HG03442 (cell line): ENCODE results near the gene KRTAP10-2.

ENCODE experiments used
- ATAC-seq: cut with Tn5 transposase; IDR thresholded peaks from one replicate; pipeline ENCODE4 v1.9.1; 2021; ENCODE audit warnings: mild to moderate bottlenecking, moderate library complexity; ENCODE audit not compliant: unreplicated experiment

The KRTAP10-2 gene

DNA sequence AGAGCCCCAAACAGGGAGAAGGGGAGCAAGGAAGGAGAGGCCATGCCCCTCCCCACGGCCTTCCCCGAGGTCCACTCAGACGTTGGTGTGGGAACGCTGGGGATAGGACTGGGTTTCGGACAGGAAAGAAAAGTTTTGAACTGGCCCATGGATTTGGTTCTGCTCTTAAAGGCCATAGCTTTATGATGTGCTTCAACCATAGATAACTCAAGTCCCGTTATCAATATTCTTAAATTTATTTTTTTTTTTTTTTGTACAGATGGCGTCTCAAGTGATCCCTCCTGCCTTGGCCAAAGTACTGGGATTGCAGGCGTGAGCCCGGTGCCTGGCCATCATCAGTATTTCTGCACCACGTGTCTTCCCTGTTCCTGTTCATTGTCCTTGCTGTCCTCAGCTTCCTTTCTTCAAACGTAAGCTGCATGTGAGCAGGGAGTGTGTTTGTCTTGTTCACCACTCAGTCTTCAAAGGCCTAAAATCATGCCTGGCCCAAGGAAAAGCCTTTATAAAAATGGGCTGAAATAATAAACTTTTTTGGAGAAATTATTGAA lies 10.5 kb downstream of the KRTAP10-2 start:
- no peak for ATAC-seq

DNA sequence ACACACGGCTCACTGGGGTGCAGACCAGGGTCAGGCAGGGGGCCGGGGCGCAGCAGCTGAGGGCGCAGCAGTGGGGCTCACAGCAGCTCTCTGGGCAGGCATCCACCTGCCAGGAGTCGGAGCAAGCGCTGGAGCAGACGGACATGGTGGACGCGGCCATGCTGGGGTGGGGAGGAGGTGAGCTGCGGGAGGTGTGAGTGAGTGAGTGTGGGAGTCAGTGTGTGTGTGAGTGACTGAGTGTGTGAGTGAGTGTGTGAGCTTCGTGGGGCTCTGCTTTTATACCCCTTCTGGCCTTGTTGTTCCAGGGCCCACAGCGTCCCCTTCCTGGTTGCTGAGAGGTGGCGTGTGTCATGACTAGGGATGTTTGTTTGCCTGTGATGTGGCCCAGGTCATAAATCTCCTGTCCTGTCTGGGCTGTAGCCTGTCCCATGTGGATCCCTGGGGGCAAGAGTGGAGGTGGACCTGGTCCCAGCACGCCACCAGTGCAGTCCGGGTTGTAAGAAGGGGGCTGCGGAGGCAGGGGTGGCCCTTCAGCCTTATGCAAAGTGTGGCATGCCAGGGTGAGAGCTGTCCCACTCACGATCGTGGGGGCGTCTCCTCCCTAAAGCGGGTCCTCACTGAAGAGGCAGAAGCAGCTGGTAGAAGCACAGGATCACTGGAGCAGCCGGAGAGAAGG lies 11.2 kb downstream of the KRTAP10-2 start, which contains the start of gene KRTAP10-1:
Gene KRTAP10-1, minus strand, starts transcription at position 205 of the 676 bp plus-strand sequence. Its CDS starts 45 bp downstream, at position 160.
- ATAC-seq, result no peak

DNA sequence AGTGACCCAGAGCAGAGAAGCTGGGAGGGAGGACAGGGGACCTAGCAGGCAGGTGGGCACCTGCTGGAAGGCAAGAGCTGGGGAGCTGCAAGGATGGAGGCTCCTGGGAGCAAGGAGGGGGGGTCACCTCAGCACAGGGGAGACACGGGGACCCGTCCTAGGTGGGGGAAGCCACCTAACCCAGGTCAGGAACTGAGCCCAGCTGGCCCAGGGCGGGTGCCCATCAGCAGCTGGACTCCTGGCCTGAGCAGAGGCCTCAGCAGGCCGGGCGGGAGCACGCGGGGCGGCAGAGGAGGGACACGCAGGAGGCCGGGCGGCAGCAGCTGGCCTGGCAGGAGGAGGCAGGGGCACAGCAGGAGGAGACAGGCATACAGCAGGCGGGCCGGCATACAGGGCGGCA lies 12.3 kb downstream of the KRTAP10-2 start:
- no peak for ATAC-seq

DNA sequence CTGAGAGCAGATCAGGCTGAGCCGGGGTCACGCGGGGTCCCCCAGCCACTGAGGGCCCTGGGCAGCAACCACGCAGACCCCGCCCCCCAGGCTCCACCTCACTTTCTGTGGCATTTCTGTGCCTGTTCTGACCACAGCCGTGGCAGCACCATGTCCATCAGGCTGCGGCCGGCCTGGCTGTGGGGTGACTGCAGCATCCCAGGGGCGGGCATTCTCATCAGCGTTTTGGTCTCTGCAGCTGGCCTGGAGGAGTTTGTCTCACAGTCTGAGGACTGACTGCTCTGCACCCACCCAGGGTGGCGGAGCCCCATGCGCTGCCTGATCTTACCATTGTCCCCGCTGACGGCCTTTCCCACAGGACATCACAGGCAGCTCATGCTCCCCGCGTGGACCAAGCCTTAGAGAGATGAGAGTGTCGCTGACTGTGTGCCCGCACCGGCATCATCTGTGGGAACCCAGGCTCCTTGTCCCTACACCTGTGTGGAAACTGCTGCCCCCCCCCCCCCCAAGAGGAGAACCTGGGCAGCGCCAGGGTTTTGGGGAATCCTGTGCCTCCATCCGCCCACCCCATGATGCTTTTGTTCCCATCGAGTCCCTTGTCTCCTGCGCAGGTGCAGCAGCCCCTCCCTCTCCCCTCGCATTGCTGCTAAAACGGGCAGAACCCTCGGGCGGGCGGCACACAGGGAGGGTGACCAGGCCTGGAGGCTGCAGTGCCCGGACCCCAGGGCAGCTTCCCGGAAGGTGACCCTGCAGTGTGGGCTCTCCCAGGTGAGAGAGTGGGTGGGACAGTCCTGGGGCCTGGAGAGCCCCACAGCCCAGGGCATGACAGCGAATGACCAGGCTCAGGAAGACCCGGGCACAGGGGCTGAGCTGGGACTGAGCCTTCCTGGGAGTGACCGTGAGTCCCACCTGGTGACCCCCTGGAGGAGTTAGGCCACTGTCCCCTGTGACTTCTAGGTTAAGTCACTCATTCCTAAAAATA lies 13.1 kb downstream of the KRTAP10-2 start:
- no peak for ATAC-seq

DNA sequence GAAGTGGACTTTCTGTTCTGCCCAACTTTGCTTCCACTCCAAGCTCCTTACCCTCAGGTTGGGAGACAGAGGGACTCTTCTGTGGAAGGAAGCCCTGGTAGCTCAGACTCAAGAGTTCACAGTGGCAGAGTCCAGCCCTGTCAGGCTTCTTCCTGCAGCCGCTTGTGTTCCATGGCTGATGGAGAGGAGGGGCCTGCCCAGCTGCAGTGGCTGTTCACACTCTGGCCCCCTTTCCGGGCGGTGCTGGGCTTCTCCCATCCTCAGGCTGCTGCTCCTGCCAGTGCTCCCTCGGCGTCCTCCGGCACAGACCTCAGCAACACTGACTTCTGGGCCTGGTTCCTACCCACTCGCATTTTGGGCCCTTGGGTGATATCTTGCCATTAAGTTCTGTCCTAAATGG lies 15.3 kb downstream of the KRTAP10-2 start:
- ATAC-seq, result no peak

DNA sequence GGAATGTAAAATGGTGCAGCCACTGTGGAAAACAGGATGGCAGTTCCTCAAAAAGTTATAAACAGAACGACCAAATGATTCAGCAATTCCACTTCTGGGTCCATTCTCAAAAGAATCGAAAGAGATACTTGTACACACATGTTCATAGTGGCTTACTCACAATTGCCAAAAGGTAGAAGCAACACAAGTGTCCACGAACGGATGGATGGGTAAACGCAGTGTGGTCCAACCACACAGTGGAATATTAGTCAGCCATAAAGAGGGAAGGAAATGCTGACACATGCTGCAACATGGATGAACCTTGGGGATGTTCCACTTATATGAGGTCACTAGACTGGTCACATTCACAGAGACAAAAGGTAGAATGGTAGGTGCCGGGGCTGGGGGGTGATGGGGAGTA lies 16.6 kb downstream of the KRTAP10-2 start:
- no peak for ATAC-seq

DNA sequence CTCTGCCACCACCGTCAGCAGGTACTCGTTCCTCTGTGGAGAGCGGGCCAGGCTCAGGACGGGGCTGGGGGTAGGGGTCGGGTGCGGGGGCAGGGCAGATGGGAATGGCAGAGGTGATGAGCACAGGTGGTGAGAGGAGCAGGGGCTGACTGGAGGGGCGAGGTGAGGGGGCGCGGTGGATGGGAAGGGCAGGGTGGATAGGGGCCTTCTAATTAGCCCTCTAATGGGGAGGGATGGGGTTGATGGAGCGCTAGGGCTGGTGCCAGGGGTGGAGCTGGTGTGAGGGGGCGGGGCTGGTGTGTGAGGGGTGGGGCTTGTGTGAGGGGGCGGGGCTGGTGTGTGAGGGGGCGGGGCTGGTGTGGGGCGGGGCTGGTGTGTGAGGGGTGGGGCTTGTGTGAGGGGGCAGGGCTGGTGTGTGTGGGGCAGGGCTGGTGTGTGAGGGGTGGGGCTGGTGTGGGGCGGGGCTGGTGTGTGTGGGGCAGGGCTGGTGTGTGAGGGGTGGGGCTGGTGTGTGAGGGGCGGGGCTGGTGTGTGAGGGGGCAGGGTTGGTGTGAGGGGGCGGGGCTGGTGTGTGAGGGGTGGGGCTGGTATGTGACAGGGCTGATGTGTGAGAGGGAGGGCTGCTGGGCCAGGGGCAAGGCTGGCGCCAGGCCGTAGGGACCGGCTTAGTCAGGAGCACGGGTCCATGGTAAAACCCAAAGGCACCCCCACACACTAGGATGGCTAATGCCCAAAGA lies 17.2 kb downstream of the KRTAP10-2 start:
- no peak for ATAC-seq

DNA sequence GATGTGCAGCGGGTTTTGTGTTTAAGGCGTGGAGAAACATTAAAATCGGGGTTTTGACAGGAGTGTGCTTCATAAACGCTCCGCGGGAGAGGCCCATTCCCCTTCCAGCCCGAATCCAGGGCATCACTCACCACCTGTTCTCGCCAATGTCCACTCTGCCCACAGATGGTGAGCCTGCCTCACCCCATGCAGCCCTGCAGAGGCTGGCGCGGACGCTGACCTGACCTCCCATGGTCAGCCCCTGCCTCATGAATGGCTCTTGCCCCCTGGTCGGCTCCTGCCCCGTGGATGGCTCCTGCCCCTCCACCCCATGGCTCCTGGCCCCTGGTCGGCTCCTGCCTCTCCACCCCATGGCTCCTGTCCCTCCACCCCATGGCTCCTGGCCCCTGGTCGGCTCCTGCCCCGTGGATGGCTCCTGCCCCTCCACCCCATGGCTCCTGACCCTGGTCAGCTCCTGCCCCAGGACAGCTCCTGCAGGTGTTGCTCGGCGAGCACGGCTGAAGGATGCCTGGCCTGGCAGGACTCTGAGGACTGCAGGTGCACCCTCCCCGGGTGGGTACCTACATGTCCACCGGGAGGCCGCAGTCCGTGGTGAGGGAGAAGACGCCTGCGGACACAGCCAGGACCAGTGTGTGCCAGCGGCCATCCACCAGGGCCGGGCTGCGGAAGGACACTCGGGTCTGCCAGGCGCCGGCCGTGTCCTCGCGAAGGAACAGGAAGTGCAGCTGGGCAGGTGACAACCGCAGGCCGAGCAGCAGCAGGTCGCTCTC lies 18.0 kb downstream of the KRTAP10-2 start:
- ATAC-seq, result no peak

DNA sequence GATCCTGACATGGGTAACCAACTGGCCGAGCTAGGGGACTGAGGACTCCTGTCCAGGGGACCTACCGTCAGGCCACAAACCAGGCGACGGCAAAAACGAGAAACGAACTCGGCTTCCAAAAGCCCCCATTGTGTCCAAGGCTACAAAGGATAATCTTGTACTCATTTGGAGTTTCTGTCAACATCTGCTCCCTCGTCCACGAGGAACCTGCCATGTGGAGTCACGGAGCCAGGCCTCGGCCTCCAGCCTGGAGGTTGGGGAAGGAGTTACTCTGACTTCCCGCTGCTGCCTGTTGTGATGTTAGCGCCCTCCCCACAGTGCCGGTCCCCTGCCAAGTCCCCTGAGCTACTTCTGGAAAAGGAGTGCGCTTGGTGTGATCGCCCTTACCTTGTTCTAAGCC lies 18.6 kb downstream of the KRTAP10-2 start:
- no peak for ATAC-seq

DNA sequence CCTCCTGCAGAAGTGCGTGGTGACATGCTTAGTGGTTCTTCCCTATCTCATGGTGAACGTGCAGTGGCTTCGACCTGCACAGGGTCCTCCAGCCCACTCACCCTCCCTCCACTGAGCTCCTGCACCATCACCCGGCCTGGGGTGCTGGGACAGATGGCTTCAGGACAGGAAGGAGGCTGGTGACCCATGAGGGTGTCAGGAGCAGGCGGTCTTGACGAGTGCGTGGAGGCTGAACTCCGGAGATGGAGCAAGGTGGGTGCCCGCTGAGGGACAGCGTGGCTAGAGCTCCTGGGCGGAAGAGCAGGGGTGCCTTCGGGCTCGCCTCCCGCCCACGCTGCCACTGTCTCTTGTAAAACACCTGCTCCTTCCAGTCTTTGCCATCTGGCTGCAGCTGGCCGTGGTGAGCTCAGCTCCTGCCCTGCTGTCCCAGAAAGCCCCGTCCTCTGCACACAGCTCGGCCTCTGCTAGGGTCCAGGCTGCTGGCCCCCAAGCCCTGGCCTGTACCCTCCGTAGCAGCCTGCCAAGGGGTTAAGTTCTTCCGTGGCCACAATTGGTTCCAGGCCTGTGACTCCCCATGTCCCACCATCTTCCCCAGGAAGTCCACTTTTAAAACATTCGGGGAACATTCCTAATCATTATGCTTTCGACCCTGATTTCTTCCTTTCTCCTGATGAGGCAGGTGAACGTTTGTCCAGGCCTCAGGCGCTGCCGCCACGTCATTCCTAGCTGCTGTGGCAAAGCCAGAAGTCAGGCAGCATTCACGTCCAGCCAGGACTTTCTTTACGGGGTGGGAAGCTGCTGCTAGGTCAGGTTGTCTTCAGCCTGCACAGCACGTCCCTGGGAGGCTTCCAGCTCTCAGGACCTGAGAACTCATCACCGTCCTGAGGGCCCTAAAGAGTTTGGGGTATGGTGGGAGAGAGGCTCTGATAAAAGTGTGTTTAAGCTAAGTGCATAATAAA lies 19.4 kb downstream of the KRTAP10-2 start:
- no peak for ATAC-seq

DNA sequence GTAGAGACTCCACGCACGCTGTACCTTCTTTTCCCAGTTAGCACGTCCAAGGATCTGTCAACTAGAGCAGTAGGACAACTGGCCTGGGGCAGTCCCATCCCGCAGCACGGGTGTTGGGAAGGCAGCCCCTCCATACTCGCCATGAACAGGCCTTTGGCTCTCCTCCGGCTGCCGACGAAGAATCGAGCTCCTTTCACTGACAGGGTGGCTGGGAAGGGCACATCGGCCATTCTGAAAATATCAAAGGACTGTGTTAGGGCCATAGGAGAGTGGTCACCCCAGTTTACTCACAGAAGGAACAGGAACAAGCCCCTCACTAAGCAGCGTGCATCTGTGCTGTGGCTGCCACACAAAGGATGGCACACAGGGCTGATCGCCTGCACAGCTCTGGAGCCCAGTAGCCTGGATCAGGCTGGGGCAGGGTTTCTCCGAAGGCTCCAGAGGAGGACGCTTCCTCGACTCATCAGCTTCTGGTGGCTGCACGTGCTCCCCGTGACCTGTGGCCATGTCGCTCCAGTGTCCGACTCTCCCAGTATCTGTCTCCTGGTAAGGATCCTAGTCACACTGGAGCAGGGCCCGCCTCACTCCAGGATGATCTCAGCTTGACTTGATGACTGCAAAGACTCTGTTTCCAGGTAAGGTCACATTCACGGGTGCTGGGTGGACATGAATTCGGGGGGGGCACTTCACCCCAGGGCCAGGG lies 20.3 kb downstream of the KRTAP10-2 start:
- ATAC-seq, result no peak

DNA sequence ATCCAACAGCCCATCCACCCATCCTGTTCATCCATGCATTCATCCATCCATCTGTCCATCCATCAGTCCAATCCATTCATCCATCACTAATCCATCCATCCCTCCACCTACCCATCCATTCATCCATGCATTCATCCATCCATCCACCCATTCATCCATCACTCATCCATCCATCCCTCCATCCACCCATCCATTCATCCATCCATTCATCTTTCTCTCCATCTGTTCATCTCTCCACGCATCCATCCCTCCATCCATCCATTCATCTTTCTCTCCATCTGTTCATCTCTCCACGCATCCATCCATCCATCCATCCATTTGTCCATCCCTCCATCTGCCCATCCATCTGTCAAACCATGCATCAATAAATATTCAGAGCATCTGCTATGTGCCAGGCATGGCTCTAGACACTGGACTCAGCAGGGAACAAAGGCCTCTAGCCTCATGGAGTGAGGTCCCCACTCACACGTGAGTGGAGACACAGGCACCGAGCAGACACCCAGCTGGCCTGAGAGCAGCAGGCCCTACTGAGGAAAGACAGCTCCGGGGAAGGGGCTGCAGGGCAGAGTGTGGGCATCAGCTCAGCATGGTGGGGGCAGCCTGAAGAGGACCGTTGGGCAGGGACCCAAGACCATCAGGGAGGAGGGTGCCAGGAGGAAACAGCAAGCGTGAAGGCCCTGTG lies 20.9 kb downstream of the KRTAP10-2 start:
- no peak for ATAC-seq

DNA sequence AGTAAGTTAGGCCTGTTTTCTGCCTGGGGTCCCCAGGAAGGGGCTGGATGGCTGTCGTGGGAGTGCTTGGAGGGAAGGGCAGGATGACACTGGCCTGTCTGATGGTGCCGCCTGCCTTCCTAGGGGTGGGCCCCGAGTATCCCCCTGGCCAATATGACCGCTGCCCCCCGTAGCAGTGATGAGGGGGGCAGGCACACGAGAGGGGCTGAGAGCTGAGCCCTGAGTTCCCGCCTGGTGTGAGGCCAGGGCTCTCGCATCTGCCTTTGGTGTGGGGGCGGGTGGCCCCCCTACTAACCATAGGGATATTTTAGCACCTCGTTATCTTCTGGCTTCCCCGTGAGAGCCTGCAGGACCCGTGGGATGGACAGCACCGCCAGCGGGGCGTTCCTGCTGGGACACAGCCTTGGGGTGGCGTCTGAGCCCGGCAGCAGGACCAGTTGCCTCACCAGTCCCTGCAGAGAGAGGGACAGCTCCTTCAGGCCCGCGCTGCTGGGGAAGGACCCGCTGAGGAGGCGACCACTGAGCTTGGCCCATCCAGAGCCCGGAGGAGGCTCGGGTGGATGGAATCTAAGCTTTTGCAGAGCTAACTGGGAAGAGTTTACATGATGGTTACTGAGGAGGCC lies 21.7 kb downstream of the KRTAP10-2 start:
- ATAC-seq, result no peak

DNA sequence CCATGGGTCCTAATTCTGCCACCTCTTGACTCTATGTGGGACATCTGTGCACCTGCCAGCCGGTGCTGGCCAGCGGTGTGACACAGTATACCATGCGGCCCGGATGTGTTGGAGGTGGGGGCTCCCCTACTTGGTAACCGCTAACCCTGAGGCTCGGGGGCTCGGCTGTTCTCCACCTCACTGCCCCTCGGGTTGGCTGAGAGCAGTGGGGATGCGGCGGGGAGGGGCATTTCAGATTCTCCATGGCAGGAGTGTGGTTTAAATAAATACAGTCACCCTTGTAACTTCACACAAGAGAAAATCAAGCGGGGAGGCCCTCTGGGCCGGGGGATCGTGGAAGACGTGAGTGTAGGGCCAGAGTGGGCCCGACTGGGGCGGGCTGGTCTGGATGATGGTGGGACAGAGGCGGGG lies 22.3 kb downstream of the KRTAP10-2 start:
- no peak for ATAC-seq

DNA sequence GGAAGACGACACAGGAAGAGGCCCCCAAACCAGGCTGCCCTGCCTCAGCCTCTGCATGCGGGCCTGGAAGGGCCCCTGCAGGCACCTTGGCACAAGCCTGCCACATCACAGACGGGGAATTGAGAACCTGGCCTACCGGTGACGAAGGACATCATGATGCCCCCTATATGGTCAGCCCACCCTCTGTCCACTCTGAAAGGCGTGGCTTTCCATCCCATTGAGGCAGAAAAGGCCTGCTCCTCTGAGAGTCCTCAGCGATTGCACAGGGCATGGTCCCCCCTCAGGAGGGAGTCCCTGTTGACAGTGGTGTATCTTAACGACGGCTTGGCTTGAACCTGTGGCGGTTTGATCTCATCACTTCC lies 22.7 kb downstream of the KRTAP10-2 start:
- ATAC-seq, result no peak

DNA sequence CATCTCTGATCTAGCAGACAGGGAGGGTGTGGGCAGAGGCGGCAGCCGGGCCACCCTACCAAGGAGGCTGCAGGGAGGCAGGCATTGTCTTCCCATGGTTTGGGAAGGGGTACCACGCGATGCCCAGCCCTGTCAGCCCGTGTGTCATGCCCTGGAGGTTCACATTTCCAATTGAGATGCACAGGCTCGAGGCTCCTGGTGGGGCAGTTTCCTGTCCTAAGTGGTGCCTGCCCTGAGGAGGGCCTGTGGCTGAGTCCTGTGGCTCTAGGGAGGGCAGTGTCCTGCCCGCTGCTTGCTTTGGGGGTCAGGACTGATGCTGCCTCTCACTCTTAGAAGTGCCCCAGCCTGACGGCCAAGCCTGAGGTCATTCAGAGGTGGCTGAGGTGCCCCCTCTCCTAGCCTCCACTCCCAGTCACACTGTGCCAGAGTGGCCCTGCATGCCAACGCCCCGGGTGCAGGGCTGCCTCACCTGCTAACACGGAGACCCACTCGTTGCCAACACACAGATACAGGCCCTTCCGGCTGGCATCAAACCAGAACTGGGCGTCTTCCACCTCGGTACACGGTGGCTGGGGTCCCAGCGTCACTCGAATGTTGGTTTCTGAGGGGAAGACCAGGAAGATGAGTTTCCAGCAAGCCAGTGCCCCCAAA lies 23.2 kb downstream of the KRTAP10-2 start:
- no peak for ATAC-seq
